Liver (tissue), 9 donors: ENCODE data around the gene KIF9. TPM values are rescaled to one million over a fixed set of nuclear protein-coding genes. Genes with fewer than 3 reads are reported as not detected.

Experiments
- DNase-seq: peaks from one replicate; pipeline ENCODE4 v3.0.0-alpha.2; 2017; ENCODE audit warnings: low spot score
- H3K27ac ChIP-seq, 2 donors: one replicate each; pipeline ENCODE4 v1.7.0; 2013; ENCODE audit warnings: inconsistent platforms in 2 of 2, low read length in 2 of 2, control low read depth in 1 of 2, low read depth in 1 of 2, mild to moderate bottlenecking in 1 of 2
- H3K27me3 ChIP-seq, 4 donors: one replicate each; pipeline versions ENCODE4 v1.6.1 to v1.7.0; 2013; ENCODE audit warnings: low read length in 3 of 4, inconsistent platforms in 1 of 4, mild to moderate bottlenecking in 1 of 4, moderate library complexity in 1 of 4; ENCODE audit not compliant: control insufficient read depth in 4 of 4, insufficient read depth in 4 of 4
- H3K36me3 ChIP-seq, 4 donors: one replicate each; pipeline versions ENCODE4 v1.6.1 to v1.7.0; 2013; ENCODE audit warnings: low read length in 3 of 4, mild to moderate bottlenecking in 3 of 4, low read depth in 1 of 4, moderate library complexity in 1 of 4; ENCODE audit not compliant: control insufficient read depth in 4 of 4, insufficient read depth in 3 of 4
- H3K4me1 ChIP-seq, 4 donors: one replicate each; pipeline versions ENCODE4 v1.6.1 to v1.7.0; 2013; ENCODE audit warnings: low read length in 3 of 4, mild to moderate bottlenecking in 3 of 4, moderate library complexity in 1 of 4; ENCODE audit not compliant: control insufficient read depth in 4 of 4, insufficient read depth in 4 of 4
- H3K4me3 ChIP-seq, 3 donors: one replicate each; pipeline versions ENCODE4 v1.6.1 to v1.7.0; 2013; ENCODE audit warnings: low read length in 3 of 3, control low read depth in 1 of 3, low read depth in 1 of 3, mild to moderate bottlenecking in 1 of 3
- H3K9ac ChIP-seq, 2 donors: one replicate each; pipeline ENCODE4 v1.7.0; 2013; ENCODE audit warnings: low read length in 2 of 2, mild to moderate bottlenecking in 2 of 2, moderate library complexity in 2 of 2, control low read depth in 1 of 2, low read depth in 1 of 2
- H3K9me3 ChIP-seq, 4 donors: one replicate each; pipeline versions ENCODE4 v1.6.1 to v1.7.0; 2013; ENCODE audit warnings: low read length in 3 of 4; ENCODE audit not compliant: control insufficient read depth in 4 of 4
- ATF3 ChIP-seq: IDR thresholded peaks from 2 replicates; pipeline ENCODE4 v1.6.1; 2016; ENCODE audit warnings: antibody characterized with exemption
- CTCF ChIP-seq: fragments of 150-350 bp; IDR thresholded peaks from 2 replicates; pipeline ENCODE4 v1.5.1; 2017; ENCODE audit warnings: improper control_type of control experiment, low read depth, low read length; ENCODE audit not compliant: missing input control
- EGR1 ChIP-seq, 2 donors: IDR thresholded peaks; 2 replicates each; pipeline ENCODE4 v1.6.1; 2016 to 2018; ENCODE audit warnings: antibody characterized with exemption in 2 of 2, low read depth in 2 of 2
- FOXA1 ChIP-seq: IDR thresholded peaks from 2 replicates; pipeline ENCODE4 v1.6.1; 2016; ENCODE audit warnings: antibody characterized with exemption
- FOXA2 ChIP-seq: IDR thresholded peaks from 2 replicates; pipeline ENCODE4 v1.6.1; 2016; ENCODE audit warnings: antibody characterized with exemption
- GABPA ChIP-seq, 2 donors: IDR thresholded peaks in 1 of 2; conservative IDR thresholded peaks in 1 of 2; 2 replicates each; pipeline ENCODE4 v1.6.1; 2016; ENCODE audit warnings: antibody characterized with exemption in 2 of 2, mild to moderate bottlenecking in 1 of 2, moderate library complexity in 1 of 2
- HNF4A ChIP-seq, 2 donors: conservative IDR thresholded peaks; 2 replicates each; pipeline ENCODE4 v1.6.1; 2016; ENCODE audit warnings: antibody characterized with exemption in 2 of 2, mild to moderate bottlenecking in 2 of 2
- HNF4G ChIP-seq: IDR thresholded peaks from 2 replicates; pipeline ENCODE4 v1.6.1; 2016; ENCODE audit warnings: antibody characterized with exemption
- JUND ChIP-seq, 2 donors: IDR thresholded peaks; 2 replicates each; pipeline ENCODE4 v1.6.1; 2016; ENCODE audit warnings: antibody characterized with exemption in 2 of 2
- MAX ChIP-seq: IDR thresholded peaks from 2 replicates; pipeline ENCODE4 v1.6.1; 2016; ENCODE audit warnings: antibody characterized with exemption
- NR2F2 ChIP-seq: IDR thresholded peaks from 2 replicates; pipeline ENCODE4 v1.6.1; 2016; ENCODE audit warnings: antibody characterized with exemption
- RAD21 ChIP-seq, 2 donors: IDR thresholded peaks; 2 replicates each; pipeline ENCODE4 v1.6.1; 2016; ENCODE audit warnings: antibody characterized with exemption in 2 of 2, mild to moderate bottlenecking in 2 of 2
- REST ChIP-seq: IDR thresholded peaks from 2 replicates; pipeline ENCODE4 v1.6.1; 2016; ENCODE audit warnings: antibody characterized with exemption, mild to moderate bottlenecking
- RXRA ChIP-seq, 2 donors: IDR thresholded peaks; 2 replicates each; pipeline ENCODE4 v1.6.1; 2017 to 2018; ENCODE audit warnings: antibody characterized with exemption in 2 of 2, mild to moderate bottlenecking in 1 of 2
- SP1 ChIP-seq: IDR thresholded peaks from 2 replicates; pipeline ENCODE4 v1.6.1; 2018; ENCODE audit warnings: antibody characterized with exemption, mild to moderate bottlenecking
- TAF1 ChIP-seq: conservative IDR thresholded peaks from 2 replicates; pipeline ENCODE4 v1.6.1; 2016; ENCODE audit warnings: antibody characterized with exemption, mild to moderate bottlenecking
- YY1 ChIP-seq: IDR thresholded peaks from 2 replicates; pipeline ENCODE4 v1.6.1; 2016; ENCODE audit warnings: antibody characterized with exemption, mild to moderate bottlenecking
- ZBTB33 ChIP-seq: IDR thresholded peaks from 2 replicates; pipeline ENCODE4 v1.6.1; 2016; ENCODE audit warnings: antibody characterized with exemption
- WGBS: extraction: QIAGEN DNeasy Blood & Tissue Kit; methylation state at CpG from one replicate; pipeline ENCODE4 v1.1.7; 2013; 5-methylcytosine and 5-hydroxymethylcytosine counted together
- polyA plus RNA-seq, 2 donors: library from polyadenylated mRNA; stranded (reverse) in 1 of 2; unstranded in 1 of 2; fragments of 200-250 nt in 1 of 2; fragments of >200 nt in 1 of 2; fragmentation: Nextera tagmentation in 1 of 2; extraction: Ambion mirVana in 1 of 2; gene quantifications; one replicate each; pipeline versions ENCODE4 v1.2.1 to v1.2.3, GENCODE V29; 2013 to 2015
- total RNA-seq, 2 donors: library from RNA; depleted of rRNA; stranded (reverse); fragments of >200 nt; gene quantifications; one replicate each; pipeline ENCODE4 v1.2.3, GENCODE V29; 2014
- donor health status: healthy.
- donor health status: healthy.
- donor health status: healthy.
- donor health status: healthy.
- donor health status: healthy.

KIF9 gene
- total and polyA plus RNA-seq, 4 donors = 2.3 to 4.5 (median 3.1) TPM

GRCh38 chr3:47223755-47224154 lies 58.8 kb downstream of the KIF9 start:
- Histone ChIP-seq H3K36me3 (no peaks in the 10 kb centered on the region), H3K27me3 (no peaks in the 10 kb centered on the region), H3K9me3 (no peaks in the 10 kb centered on the region), H3K9ac (no peak overlapping the region), H3K4me1 (peaks cover 0 to 3% (median 0%) of the 10 kb centered on the region in 4 donors), H3K4me3 (no peak overlapping the region), H3K27ac (no peak overlapping the region)
- no peak for TF ChIP-seq JUND (IDR thresholded peaks at IDR 0.05)
- TF ChIP-seq FOXA1 = no peak
- TF ChIP-seq TAF1 = no peak
- no peak for TF ChIP-seq ATF3
- no peak for TF ChIP-seq SP1
- TF ChIP-seq REST = no peak
- no peak for TF ChIP-seq GABPA (IDR thresholded peaks at IDR 0.05 in 1 of 2, conservative IDR thresholded peaks at IDR 0.05 in 1 of 2)
- TF ChIP-seq RXRA (IDR thresholded peaks at IDR 0.05) = no peak
- TF ChIP-seq CTCF = no peak
- TF ChIP-seq HNF4A (conservative IDR thresholded peaks at IDR 0.05) = no peak
- no peak for TF ChIP-seq HNF4G
- no peak for TF ChIP-seq MAX
- TF ChIP-seq ZBTB33 = no peak
- TF ChIP-seq YY1 = no peak
- TF ChIP-seq EGR1 (IDR thresholded peaks at IDR 0.05; ENCODE audit: low read depth in 2 of 2) = no peak
- TF ChIP-seq NR2F2 = no peak
- no peak for TF ChIP-seq RAD21 (IDR thresholded peaks at IDR 0.05)
- no peak for TF ChIP-seq FOXA2
- no peak for DNase-seq
- WGBS = 94% methylated on average over 3 of the region's 3 CpGs
